ENCODE data around the gene CLSTN1.
"Not testable (repeated sequence)": the region's sequence is repeated elsewhere in the genome, so short reads cannot be mapped to it uniquely, and the experiment has no call there.

CLSTN1 gene

GRCh38 chr1:9778905-9779304 lies 44.9 kb downstream of the CLSTN1 start:
- no peak for DNase-seq (ENCODE audit: low spot score in 2 of 2)
- Mint-ChIP-seq H3K27ac (ENCODE audit: low read depth) (no peak overlapping the region), H3K36me3 (ENCODE audit: insufficient read depth) (no peaks in the 10 kb centered on the region), H3K4me3 (no peak overlapping the region), H3K27me3 (no peaks in the 10 kb centered on the region), H3K4me1 (peaks cover 16% of the 10 kb centered on the region), H3K9me3 (no peaks in the 10 kb centered on the region)
- ATAC-seq (replicated peaks; ENCODE audit: extremely low read depth, poor library complexity, severe bottlenecking) = no peak

GRCh38 chr1:9776685-9777084 lies 47.1 kb downstream of the CLSTN1 start:
- H3K4me1 Mint-ChIP-seq = peaks cover 22% of the 10 kb centered on the region
- no peak for ATAC-seq (replicated peaks; ENCODE audit: extremely low read depth, poor library complexity, severe bottlenecking)
- DNase-seq (ENCODE audit: low spot score in 2 of 2) = no peak
- peak overlapping the region; percentile 3 for H3K27ac Mint-ChIP-seq (ENCODE audit: low read depth)
- no peaks in the 10 kb centered on the region for H3K9me3 Mint-ChIP-seq
- H3K27me3 Mint-ChIP-seq = no peaks in the 10 kb centered on the region
- no peak overlapping the region for H3K4me3 Mint-ChIP-seq
- peaks cover 16% of the 10 kb centered on the region for H3K36me3 Mint-ChIP-seq (ENCODE audit: insufficient read depth)

GRCh38 chr1:9774712-9775679 lies 48.8 kb downstream of the CLSTN1 start:
- Mint-ChIP-seq H3K27me3 (no peaks in the 10 kb centered on the region), H3K27ac (ENCODE audit: low read depth) (no peak overlapping the region)
- no peak for DNase-seq (ENCODE audit: low spot score in 2 of 2)

GRCh38 chr1:9770298-9770697 lies 53.5 kb downstream of the CLSTN1 start:
- ATAC-seq (replicated peaks; ENCODE audit: extremely low read depth, poor library complexity, severe bottlenecking) (no peak), DNase-seq (ENCODE audit: low spot score in 2 of 2) (no peak)
- H3K36me3 Mint-ChIP-seq (ENCODE audit: insufficient read depth) = peaks cover 30% of the 10 kb centered on the region
- H3K4me3 Mint-ChIP-seq = no peak overlapping the region
- H3K27me3 Mint-ChIP-seq = no peaks in the 10 kb centered on the region
- no peak overlapping the region for H3K27ac Mint-ChIP-seq (ENCODE audit: low read depth)
- H3K4me1 Mint-ChIP-seq = peaks cover 18% of the 10 kb centered on the region
- H3K9me3 Mint-ChIP-seq = no peaks in the 10 kb centered on the region

More at GRCh38 chr1:9774712-9775679, 48.8 kb downstream of the CLSTN1 start:
- no peak overlapping the region for H3K4me3 Mint-ChIP-seq
- peaks cover 22% of the 10 kb centered on the region for H3K4me1 Mint-ChIP-seq
- ATAC-seq (replicated peaks; ENCODE audit: extremely low read depth, poor library complexity, severe bottlenecking) = no peak
- H3K36me3 Mint-ChIP-seq (ENCODE audit: insufficient read depth) = peaks cover 24% of the 10 kb centered on the region
- no peaks in the 10 kb centered on the region for H3K9me3 Mint-ChIP-seq

GRCh38 chr1:9768983-9769382 lies 54.8 kb downstream of the CLSTN1 start:
- peaks cover 25% of the 10 kb centered on the region for H3K4me1 Mint-ChIP-seq
- no peaks in the 10 kb centered on the region for H3K9me3 Mint-ChIP-seq
- peaks cover 30% of the 10 kb centered on the region for H3K36me3 Mint-ChIP-seq (ENCODE audit: insufficient read depth)
- DNase-seq (ENCODE audit: low spot score in 2 of 2) (no peak), ATAC-seq (replicated peaks; ENCODE audit: extremely low read depth, poor library complexity, severe bottlenecking) (no peak)
- no peak overlapping the region for H3K4me3 Mint-ChIP-seq
- no peaks in the 10 kb centered on the region for H3K27me3 Mint-ChIP-seq
- H3K27ac Mint-ChIP-seq (ENCODE audit: low read depth) = no peak overlapping the region

GRCh38 chr1:9767964-9768668 lies 55.6 kb downstream of the CLSTN1 start:
- Mint-ChIP-seq H3K27me3 (no peaks in the 10 kb centered on the region), H3K9me3 (no peaks in the 10 kb centered on the region), H3K36me3 (ENCODE audit: insufficient read depth) (peaks cover 30% of the 10 kb centered on the region), H3K4me1 (peaks cover 28% of the 10 kb centered on the region), H3K27ac (ENCODE audit: low read depth) (peak overlapping the region; percentile 68), H3K4me3 (no peak overlapping the region)
- no peak for DNase-seq (ENCODE audit: low spot score in 2 of 2)
- no peak for ATAC-seq (replicated peaks; ENCODE audit: extremely low read depth, poor library complexity, severe bottlenecking)

- ATAC-seq (replicated peaks; ENCODE audit: extremely low read depth, poor library complexity, severe bottlenecking) = no peak
- H3K4me1 Mint-ChIP-seq = peaks cover 28% of the 10 kb centered on the region
- H3K27me3 Mint-ChIP-seq = no peaks in the 10 kb centered on the region
- H3K36me3 Mint-ChIP-seq (ENCODE audit: insufficient read depth) = peaks cover 23% of the 10 kb centered on the region
- H3K9me3 Mint-ChIP-seq = no peaks in the 10 kb centered on the region
- peak overlapping the region; percentile 68 for H3K27ac Mint-ChIP-seq (ENCODE audit: low read depth)
- no peak for DNase-seq (ENCODE audit: low spot score in 2 of 2)
- no peak overlapping the region for H3K4me3 Mint-ChIP-seq
Measured at GRCh38 chr1:9766759-9767442, 56.9 kb downstream of the CLSTN1 start.

GRCh38 chr1:9764550-9764949 lies 59.2 kb downstream of the CLSTN1 start:
- Mint-ChIP-seq H3K4me3 (no peak overlapping the region), H3K27me3 (no peaks in the 10 kb centered on the region), H3K4me1 (peaks cover 39% of the 10 kb centered on the region), H3K27ac (ENCODE audit: low read depth) (no peak overlapping the region), H3K9me3 (no peaks in the 10 kb centered on the region), H3K36me3 (ENCODE audit: insufficient read depth) (peaks cover 12% of the 10 kb centered on the region)
- DNase-seq (ENCODE audit: low spot score in 2 of 2) (no peak), ATAC-seq (replicated peaks; ENCODE audit: extremely low read depth, poor library complexity, severe bottlenecking) (no peak)

GRCh38 chr1:9763914-9764313 lies 59.9 kb downstream of the CLSTN1 start:
- Mint-ChIP-seq H3K4me1 (peaks cover 39% of the 10 kb centered on the region), H3K27ac (ENCODE audit: low read depth) (no peak overlapping the region), H3K9me3 (no peaks in the 10 kb centered on the region), H3K4me3 (no peak overlapping the region), H3K36me3 (ENCODE audit: insufficient read depth) (peaks cover 8% of the 10 kb centered on the region), H3K27me3 (no peaks in the 10 kb centered on the region)
- no peak for DNase-seq (ENCODE audit: low spot score in 2 of 2)
- no peak for ATAC-seq (replicated peaks; ENCODE audit: extremely low read depth, poor library complexity, severe bottlenecking)

- not testable (repeated sequence) for DNase-seq (ENCODE audit: low spot score in 2 of 2); ATAC-seq (replicated peaks; ENCODE audit: extremely low read depth, poor library complexity, severe bottlenecking); H3K36me3 Mint-ChIP-seq (ENCODE audit: insufficient read depth); H3K9me3 Mint-ChIP-seq; H3K27me3 Mint-ChIP-seq; H3K4me3 Mint-ChIP-seq
- peak overlapping the region; percentile 74 for H3K27ac Mint-ChIP-seq (ENCODE audit: low read depth)
- H3K4me1 Mint-ChIP-seq = peaks cover 29% of the 10 kb centered on the region
Measured at GRCh38 chr1:9762446-9762845, 61.3 kb downstream of the CLSTN1 start.

GRCh38 chr1:9761855-9762254 lies 61.9 kb downstream of the CLSTN1 start:
- H3K4me3 Mint-ChIP-seq = no peak overlapping the region
- ATAC-seq (replicated peaks; ENCODE audit: extremely low read depth, poor library complexity, severe bottlenecking) (no peak), DNase-seq (ENCODE audit: low spot score in 2 of 2) (no peak)
- H3K36me3 Mint-ChIP-seq (ENCODE audit: insufficient read depth) = peaks cover 8% of the 10 kb centered on the region
- H3K27ac Mint-ChIP-seq (ENCODE audit: low read depth) = no peak overlapping the region
- peaks cover 27% of the 10 kb centered on the region for H3K4me1 Mint-ChIP-seq
- H3K9me3 Mint-ChIP-seq = no peaks in the 10 kb centered on the region
- H3K27me3 Mint-ChIP-seq = no peaks in the 10 kb centered on the region

- no peak for DNase-seq (ENCODE audit: low spot score in 2 of 2)
- Mint-ChIP-seq H3K36me3 (ENCODE audit: insufficient read depth) (peaks cover 10% of the 10 kb centered on the region), H3K9me3 (no peaks in the 10 kb centered on the region), H3K4me3 (no peak overlapping the region), H3K27ac (ENCODE audit: low read depth) (no peak overlapping the region), H3K27me3 (no peaks in the 10 kb centered on the region), H3K4me1 (peaks cover 32% of the 10 kb centered on the region)
- ATAC-seq (replicated peaks; ENCODE audit: extremely low read depth, poor library complexity, severe bottlenecking) = no peak
Measured at GRCh38 chr1:9760824-9761223, 62.9 kb downstream of the CLSTN1 start.
